DMS153 treated with DMSO at 0.1 percent for 48 hours (cell line): Measurements from ENCODE around the gene ZFPM1.

Experiments
- DNase-seq: peaks from one replicate; lab custom pipeline; 2025; ENCODE audit not compliant: unreplicated experiment; lab: John Stamatoyannopoulos, UW

Gene ZFPM1

GRCh38 chr16:88448461-88449266, 4.4 kb upstream of the ZFPM1 start:
- no peak for DNase-seq

DNA sequence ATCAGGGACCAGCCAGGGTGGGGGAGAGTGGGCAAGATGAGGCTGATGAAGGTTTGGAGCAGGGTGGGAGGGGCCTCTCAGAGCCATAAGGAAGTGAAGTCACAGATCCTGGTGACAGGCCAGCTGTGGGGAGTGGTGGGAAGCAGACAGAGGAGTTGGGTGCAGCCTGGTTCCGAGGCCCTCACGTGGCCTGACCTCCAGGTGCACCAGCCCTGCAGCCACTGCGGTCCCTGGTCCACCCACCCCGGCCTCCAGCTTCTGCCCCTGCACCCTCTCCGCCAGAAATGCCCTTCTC, 3.9 kb upstream of the ZFPM1 start:
- no peak for DNase-seq

DNA sequence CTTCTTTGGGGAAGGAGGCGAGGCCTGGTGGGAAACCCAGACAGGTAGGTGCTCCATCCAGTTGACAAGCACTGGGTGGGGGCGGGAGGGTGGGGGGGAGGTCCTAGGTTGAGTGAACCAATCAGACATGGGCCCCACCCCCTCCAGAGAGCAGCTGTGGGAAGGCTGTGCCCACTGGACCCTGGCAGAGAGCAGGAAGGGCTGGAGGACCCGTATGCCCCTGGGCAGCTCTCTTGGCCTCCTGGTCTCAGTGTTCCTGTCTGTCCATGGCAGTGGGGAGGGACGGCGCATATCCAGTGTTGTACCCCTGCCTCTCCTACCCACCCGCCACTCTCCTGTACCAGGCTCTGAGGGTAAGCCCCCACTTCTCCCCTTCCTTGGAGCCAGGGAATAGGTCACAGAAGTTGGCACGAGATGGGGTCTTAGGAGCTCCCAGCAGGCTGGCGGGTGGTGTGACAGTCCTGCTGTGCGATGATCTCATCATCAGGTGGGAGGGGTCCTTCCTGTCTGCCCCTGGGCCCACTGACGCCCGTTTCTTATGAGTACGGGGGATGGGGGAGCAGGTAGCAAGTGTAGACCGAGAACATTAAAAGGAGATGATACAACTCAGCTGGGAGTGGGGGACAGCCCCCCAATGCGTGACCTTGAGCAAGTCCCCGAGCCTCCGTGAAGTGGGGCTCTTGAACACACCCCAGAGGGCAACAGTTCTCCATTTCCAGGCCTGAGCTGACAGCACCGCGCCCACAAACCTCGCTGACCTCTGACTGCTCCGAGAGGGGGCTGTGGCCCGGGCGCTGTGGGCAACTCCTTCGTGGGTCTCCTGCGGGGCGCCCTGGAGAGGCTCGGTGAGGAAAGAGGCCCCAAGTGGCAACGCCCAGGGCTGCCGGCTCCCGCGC, 1.2 kb upstream of the ZFPM1 start:
- no peak for DNase-seq

DNA sequence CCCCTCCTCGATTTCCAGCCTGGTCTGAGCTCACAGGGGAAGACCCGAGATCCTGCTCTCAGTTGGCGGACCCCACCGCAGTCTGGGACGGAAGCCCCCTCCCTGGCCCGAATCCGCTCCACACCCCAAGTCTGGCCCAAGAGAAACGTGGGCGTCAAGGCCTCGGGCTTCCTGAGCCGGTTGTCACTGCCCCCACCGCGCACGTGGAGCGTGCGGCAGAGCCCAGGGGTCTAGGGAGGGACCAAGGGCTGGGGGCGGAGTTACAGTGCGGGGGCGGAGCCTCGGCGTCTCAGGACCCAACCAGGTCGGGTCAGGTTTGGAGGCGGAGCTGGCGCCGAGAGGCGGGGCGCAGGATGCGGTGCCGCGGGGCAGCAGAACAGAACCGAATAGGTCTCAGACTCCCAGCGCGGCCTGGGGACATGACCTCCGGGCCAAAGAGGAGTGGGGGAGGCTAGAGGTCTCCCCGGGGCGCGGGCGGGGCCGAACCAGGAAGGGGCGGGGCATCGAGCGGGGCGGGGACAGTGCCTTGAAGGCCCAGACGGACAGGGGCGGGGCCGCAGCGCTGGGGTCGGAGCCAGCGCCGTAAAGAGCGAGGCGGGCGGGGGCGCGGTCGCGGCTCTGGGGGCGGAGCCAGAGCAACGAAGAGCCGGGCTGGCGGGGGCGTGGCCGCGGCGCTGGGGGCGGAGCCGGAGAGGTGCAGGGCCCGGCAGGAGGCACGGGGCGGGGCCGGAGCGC, 431 bp upstream of the ZFPM1 start:
- peak; percentile 89 for DNase-seq

DNA sequence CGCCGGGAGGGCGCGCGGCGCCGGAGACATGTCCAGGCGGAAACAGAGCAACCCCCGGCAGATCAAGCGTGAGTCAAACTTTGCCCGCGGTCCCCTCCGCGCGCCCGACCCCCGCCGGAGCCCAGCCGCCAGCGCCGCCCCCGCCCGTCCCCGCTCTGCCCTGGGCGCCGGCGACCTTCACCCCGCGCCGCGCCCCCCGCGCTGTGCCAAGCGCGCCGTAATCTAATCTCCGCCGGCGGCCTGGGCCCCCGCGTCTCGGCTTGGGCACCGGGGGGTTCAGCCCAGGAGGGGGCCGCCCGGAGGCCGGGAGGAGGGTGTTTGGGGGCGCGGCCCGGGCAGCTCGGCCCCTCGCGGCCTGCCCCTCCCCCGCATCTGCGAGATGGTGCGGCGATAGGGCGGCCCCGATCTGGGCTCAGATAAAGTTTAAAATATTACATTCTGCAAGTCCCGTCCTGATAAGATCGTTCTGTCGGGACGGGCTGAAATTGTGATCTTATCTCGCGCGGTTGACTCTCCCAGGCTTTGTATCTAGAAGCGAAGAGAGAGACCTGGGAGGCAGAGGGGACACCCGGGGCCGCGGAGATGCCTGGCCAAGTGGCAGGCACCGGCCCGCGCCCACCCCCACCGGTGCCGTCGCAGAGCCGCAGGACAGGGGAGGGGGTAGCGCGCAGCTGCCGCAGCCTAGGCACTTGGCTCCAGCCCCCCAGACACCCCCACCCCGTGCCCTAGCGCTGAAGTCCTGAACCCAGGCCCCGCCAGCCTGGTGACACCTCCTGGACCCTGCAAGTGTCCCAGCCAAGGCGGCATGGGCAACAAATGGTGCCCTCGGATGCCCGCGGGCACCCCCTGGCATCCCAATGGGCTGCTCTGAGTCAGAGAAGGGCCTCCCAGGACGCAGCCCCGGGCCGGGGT, 787 bp downstream of the ZFPM1 start:
- DNase-seq, result no peak

GRCh38 chr16:88454523-88454947, 1.5 kb downstream of the ZFPM1 start:
- DNase-seq, result no peak

DNA sequence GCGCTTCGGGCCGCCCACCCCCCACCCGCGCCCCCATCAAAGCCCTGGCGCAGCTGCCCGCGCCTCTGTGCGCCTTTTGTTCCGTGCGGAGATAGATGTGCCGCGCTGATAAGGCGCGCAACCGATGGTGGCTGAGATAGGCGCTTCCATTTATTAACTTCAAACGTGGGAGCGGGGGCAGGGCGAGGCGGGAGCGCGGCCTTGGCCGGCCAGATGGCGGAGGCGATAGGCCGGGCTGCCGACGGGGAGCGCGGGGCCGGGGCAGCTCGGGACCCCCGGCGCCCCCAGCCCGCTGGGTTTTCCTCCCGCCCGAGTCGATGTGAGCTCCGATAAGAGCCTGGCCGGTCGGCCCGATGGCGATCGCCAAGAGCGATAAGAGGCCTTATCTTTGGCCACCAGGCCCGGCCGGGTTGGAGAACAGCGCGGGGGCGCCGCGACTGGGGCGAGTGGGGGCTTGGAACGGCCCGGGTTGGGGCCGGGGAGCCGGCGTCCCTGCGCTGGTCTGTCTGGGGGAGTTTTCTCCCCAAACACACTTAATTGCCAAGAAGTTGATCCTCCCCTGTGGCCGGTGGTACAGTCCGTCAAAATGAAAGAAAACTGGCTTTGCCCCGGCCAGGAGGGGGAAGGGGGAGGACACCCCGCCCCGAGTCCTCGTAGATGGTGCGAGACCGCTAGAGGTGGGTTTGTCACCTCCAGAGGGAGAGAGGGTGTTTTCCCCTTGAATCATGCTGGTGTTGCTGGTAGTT, 2.7 kb downstream of the ZFPM1 start:
- DNase-seq, result peak; percentile 41

- no peak for DNase-seq
Measured at GRCh38 chr16:88456356-88457292, 3.5 kb downstream of the ZFPM1 start.

GRCh38 chr16:88458039-88458772, 5.1 kb downstream of the ZFPM1 start:
- DNase-seq, result no peak

DNA sequence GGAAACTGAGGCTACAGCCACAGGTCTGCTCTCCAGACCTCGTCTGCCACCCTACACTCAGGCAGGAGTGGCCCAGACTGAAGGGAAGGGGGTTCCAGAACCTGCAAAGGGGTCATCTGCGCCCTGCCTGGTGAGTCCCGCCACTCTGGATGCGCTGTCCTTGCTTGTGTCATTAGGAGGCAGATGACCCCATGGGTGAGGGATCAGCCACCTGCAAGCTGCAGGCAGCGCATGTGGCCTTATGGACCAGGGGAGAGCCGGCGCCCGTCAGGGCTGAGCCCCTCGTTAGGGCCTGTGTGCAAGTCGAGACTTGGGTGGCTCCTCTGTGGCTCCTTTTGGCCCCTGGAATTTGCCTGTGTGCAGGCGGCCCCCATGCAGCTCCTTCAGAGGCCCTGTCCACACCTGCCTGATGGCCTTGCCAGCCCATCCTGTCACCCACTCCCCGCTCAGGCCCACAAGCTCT, 5.7 kb downstream of the ZFPM1 start:
- no peak for DNase-seq

- no peak for DNase-seq
Measured at GRCh38 chr16:88459366-88460073, 6.4 kb downstream of the ZFPM1 start.

GRCh38 chr16:88460496-88461330, 7.6 kb downstream of the ZFPM1 start:
- DNase-seq, result no peak

GRCh38 chr16:88461331-88462269, 8.5 kb downstream of the ZFPM1 start:
- no peak for DNase-seq

- no peak for DNase-seq
Measured at GRCh38 chr16:88462396-88462795, 9.3 kb downstream of the ZFPM1 start.

- DNase-seq, result no peak
Measured at GRCh38 chr16:88463411-88463810, 10.3 kb downstream of the ZFPM1 start.
